NCI-H345 (cell line): Measurements from ENCODE around the gene GPR18.

Experiments
- DNase-seq: peaks from one replicate; lab custom pipeline; 2025; lab: John Stamatoyannopoulos, UW

GPR18 gene, protein sequence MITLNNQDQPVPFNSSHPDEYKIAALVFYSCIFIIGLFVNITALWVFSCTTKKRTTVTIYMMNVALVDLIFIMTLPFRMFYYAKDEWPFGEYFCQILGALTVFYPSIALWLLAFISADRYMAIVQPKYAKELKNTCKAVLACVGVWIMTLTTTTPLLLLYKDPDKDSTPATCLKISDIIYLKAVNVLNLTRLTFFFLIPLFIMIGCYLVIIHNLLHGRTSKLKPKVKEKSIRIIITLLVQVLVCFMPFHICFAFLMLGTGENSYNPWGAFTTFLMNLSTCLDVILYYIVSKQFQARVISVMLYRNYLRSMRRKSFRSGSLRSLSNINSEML

DNA sequence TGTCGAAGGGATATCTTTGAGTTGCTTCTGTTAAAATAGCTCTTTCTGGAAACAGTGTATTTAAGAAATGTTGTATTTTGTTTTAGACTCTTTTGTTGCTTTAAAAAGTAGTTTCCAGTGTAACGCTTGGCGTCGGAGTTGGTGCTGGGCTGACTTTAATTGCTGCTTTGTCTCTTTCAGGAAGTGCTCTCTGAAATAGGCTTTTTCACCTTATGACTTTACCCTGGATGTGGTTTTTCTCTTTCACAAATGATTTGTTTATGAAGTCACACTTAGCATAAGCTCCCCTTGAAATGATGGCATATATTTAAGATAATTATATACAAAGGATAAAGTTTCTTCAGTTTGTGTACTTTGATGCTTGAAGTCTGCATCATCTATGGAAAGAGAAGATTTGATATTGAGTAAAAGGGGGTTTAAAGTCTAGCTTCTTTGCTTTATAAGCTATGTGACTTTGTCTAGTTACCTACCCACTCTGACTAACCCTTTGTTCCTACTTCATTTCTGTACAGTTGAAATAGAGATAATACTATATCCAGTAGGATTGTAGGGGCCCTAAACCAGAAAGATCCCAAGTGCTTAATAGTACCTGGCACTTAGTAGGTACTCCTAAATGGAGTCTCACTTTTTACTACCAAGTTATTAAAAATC, at the start of gene GPR18:
TSS of gene GPR18 (minus strand) at position 170 of the 651 bp plus-strand sequence. CDS start 2,507 bp downstream, outside the sequence.
- no peak for DNase-seq

DNA sequence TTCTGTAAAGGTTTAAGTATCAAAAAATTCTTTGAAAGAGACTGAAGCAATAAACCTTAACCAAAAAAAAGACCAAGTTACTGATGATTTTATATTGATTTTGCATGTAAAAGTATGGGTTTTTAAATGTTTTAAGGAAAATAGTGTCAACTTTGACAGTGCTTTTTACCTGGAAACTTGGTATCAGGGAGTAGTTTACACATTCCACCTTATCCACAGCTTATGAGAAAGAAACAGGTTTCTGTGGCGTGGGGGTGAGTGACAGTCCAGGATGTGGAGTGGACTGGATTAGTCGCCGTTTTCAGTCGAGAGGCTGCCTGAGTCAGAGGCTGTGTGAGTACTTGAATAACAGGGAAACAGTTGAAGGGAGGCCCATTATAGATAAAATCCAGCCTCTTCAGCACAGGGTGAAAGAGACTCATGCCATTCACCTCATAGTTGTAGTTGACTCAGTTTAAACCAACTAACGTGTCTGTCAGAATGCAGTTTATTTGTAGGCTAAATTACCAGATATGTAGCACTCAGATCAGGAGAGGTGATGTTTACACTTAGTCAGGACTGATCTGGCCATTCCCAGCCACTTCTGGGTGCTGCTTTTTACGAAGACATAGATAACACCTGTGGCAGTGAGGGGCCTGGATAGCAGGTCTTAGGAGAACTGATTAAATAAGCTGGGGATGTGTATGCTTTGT, 49.6 kb upstream of the GPR18 start:
- no peak for DNase-seq

DNA sequence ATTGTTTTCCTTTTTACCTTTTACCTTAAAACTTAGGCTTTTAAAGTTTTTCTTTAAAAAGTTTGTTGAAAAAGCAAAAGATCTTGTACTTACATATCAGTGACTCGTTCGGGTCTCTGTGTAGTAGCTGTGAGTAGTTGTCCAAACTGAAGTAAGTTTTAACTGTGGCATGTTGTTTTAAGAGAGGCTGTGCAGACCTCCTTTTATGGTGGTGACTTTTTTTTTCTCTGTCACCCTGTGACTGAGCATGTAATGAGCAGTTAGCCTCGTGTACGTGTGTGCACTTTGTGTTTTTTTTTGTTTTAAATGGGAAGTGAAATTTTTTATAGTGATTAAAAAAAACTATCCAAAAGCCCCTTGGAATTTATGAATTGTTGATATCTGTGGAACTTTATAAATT, 49.1 kb upstream of the GPR18 start, which contains the start of gene GPR183:
TSS of gene GPR183 (minus strand) at position 153 of the 400 bp plus-strand sequence. CDS start 11,254 bp downstream, outside the sequence.
- no peak for DNase-seq

DNA sequence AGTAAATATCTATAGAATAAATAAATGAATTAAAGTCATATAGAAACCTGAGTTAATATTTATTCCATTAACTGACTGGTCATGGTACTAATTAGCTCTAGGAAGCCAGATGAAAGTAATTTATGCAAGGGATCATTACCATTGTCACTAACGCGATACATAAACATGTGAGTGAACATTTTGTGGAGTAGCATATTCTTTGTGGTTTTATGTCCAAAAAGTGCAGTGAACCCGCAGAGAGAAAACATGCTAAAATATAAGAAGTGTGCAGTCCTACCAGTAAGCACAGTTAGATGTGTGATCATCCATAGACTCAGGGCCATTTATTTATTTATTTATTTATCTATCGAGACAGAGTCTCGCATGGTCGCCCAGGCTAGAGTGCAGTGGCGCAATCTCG, 47.4 kb upstream of the GPR18 start:
- no peak for DNase-seq

DNA sequence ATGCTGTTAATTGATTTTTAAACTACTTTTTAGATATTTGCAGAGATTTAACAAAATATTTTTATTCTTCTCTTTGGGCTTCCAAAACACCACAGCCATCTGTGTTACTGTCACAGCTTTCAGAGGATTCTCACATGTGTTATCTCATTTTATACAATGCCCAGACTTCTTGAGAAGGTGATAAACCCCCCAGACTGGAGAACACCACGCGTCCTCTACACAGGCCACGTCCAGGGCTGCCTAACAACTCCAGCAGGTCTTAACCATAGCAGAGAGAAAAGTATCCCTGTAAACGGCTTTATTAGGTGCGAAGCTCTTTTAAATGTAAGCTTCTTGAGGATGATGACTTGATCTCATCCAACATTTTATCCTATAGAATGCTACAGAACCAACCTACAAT, 47.0 kb upstream of the GPR18 start:
- DNase-seq, result no peak

DNA sequence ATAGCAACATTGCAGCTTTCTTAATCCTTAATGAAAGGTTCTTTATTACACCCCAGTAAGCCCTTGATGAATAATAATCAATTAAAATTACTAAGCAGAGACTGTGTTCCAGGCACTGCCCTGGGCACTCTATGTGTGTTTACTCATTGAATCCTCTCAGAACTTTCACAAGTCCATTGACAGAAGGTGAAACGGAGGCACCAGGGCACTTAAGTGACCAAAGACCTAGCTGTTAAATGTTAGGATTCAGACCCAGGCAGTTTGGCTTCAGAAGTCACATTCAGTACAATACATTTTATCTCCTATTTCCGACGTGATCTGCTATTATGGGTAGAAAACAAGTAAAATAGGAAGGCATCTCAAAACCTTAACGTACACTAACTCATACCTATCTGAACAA, 46.4 kb upstream of the GPR18 start:
- no peak for DNase-seq

DNA sequence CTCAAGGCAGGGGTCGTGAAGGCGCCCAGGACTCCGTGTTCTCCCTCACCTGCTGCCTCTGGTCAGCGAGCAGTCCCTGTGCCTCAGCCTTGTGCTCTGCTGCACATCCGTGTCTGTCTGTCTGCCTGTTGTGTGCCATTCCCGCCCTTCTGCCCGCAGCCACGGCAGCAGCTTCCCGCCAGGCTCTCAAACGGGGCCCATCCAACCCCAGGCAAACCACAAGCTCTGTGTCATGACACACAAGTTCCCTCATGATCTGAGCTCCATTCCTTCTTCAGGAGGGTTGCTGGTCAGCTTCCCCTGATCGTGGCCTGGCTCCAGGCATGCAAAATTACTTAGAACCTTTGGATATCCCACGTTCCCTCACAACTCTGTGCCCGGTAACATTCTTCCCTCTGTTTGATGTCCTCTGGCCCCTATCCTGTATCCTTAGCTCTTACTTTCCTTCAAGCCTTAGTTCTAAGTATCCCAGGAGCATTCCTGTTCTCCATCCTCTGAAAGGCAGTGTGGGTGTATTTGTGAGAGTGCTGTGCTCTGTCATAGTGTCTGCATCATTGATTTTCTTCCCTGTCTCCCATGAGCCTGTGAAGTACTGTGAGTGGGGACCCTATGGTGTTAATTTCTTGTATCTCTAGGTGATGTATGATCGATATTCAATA, 45.8 kb upstream of the GPR18 start:
- no peak for DNase-seq

DNA sequence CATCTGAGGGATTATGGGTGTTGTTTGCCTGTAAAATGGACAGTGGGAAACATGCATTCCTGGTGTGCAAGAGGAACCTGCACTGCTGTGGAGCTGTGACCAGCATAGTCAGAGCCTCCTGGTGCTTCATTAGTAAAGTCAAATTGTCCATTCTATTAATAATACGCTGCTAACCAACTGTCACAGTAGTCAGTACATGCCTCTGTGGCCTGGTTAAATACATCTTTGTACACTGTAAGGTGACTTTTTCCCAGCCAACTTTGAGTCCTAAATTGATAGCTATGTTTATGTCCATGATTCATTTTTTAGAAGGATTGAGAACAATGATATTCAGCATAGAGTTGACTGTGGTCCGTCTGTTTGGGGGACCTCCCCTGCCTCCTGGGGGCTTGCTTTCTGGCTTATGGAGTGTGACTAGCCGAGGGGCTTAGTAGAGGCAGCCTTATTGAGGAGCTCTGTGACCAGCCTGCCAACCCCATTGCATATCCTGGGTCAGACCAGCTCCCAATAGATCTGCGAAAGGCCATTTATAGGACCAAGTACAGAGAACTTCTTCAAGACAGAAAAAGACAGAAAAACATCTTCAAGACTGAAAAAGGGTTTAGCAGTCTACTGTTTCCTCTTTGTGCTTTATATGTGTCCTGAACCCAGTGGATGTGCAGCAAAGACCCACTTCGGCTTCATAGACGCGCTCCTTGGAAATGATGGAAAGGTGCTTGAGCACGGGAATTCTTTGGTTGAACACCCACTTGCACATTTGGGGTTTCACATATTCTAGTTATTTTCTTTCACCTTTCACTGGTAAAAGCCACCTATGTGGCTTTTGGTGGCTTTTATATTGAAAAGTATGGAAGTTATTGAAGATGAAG, 44.7 kb upstream of the GPR18 start:
- DNase-seq, result no peak

DNA sequence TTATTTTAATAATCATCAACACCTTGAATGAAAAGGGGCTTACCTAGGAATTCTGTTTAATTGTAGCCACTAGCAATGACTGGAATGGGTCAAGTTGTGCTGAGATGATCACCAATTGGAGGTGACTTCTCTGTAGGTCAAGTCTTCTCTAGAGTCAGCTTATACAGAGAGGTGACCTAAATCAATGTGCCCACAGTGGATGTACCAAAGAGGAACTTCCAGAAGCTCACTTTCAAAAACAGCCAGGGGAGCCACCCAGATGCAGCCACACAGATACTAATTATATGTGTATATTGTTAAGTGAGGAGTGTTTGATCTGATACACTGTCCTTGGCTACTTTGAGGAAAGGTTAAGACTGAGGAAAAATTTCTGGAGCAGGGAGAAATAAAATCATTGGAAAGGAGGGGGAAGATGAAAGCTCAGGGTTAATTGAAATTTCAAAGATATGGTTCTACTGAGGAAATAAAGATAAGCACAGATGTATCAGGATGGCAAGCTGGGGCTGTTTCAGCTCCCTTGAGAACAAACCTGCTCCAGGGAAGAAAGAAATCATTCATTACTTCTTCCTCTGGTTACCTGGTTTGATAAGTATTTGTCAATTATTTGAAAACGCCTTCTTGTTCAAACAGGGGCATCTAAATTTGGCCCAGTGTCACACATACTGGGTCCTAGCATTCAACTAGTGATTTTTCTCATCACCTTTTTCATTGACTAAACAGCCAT, 43.9 kb upstream of the GPR18 start:
- DNase-seq, result no peak

DNA sequence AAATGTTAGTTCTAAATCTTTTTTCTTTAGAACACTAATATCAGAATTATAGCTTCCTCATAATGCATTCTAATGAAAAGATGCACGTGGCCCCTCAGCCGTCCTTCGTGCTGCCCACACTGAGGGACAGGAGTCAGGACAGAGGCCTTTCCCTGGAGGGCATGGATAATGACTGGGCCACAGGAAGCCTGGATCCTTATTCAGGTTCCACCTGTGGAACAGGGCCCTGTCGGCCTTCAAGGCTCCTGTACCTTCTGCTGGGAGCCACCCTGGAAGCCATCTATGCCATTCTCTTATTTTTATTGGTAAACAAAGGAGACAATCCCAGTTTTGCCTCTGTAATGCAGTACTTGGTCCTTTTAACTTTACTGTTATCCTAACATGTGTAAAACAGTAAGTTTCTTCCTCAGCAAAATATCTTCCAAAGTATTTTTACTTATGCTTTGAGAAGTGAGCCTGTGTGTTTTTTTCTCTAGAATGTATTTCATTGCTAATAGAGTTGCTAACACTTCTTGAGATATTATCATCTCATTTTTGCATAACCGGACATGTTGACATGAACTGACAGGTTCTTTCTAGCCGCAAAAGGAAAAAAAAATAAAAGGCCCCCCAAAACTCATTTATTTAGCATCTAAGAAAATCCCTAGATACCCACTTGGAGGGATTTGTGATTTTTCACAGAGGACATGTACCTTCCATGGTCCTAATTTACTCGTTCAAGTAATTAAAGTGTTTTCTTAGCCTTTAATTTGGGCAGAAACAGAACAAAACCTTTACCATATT, 43.1 kb upstream of the GPR18 start:
- DNase-seq, result no peak

DNA sequence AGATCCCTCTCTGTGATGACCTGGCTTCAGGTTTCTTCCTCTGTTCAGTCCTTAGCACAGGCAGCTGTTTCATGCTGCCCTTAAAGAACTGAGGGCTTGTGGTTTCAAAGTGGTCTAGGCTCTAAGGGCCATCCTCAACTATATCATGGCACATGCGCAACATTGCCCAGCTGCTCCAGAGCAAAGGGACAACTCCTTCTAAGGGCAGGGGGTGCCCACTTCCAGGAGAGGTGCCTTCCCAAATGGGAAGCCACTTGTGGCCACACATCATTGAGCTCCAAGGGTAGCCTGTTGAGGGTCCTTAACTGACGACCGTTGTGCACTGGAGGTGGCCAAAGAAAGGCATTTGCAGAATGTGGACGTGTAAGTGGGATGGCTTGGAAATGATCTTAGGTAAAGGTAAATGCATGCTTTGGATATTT, 41.8 kb upstream of the GPR18 start:
- DNase-seq, result no peak

DNA sequence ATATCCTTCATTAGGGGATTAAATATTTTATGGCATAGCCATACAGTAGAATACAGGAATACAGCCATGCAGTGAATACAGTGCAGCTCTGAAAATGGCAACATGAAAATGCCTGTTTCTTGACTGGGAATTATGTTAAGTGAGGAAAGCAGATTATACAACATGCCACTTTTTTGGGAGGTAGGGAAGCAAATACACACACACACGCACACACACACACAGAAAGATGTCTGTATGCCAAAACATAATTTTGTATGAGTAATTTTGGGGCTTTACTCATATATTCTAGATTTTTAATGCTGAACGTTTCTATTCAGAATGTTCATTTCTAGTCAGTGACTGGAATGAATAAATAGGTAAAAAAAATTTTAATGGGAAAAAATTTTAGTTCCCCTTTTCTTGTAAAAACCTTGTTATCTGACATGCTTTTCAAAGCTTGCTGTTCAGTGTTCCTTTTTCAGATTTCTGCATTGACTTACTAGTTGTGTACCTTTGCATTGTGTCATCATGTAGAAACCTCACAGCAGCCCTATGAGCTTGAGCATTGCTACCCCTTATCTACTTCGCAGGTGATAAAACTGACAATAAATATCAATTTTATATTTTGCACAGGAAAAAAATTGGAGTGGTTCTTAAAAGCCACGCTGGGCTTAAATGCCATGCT, 41.2 kb upstream of the GPR18 start:
- no peak for DNase-seq

DNA sequence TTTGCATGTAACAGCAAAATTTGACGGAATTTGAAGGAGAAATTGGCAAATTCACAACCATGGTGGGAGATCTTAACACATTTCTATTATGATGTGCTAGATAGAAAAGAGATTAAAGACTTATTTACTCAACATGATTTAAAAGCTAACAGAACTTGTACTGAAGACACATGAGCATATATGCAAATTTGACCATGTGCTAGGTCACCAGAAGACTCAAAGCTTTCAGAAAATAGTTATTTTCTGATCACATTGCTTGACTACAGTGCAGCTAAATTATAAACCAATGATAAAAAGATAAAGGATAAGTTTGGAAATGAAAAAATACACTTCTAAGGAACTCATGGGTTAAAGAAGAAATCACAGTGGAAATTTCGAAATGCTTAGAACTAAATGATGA, 39.9 kb upstream of the GPR18 start:
- DNase-seq, result no peak

DNA sequence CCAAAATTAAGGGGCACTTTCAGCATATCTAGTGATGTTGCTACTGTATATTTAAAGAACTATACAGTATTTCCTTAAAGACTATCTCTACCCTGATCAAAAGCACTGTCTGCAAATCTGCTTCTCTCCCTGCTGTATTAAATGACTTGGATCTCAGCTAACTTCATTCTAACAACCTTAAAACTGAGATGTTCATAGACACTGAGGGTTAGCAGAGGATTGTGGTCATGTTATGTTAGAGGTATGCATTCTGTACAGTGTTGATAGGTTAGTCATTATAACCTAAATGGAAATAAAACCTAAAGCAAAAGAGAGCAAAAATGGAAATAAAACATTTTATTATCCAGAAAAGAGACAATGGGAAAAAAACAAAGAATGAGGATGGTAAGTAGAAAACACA, 39.2 kb upstream of the GPR18 start:
- DNase-seq, result no peak

DNA sequence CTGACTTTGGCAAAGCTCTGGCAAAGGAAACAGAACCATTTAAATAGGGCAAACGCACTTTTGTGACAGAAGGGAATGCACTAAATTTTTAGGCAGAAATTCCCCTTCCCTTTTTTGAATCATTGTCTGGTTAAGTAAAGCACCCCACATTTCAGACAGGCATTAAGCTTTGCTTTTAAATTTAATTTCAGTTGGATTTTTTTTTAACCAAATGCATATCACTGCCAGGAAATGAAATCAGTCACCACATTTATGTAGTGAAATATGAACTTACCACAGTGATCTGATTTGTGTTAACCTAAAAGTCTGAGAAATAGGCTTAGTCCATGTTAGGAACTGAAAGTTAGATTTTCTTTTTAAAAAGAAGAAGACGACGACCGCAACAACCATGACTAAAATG, 38.2 kb upstream of the GPR18 start:
- DNase-seq, result no peak

DNA sequence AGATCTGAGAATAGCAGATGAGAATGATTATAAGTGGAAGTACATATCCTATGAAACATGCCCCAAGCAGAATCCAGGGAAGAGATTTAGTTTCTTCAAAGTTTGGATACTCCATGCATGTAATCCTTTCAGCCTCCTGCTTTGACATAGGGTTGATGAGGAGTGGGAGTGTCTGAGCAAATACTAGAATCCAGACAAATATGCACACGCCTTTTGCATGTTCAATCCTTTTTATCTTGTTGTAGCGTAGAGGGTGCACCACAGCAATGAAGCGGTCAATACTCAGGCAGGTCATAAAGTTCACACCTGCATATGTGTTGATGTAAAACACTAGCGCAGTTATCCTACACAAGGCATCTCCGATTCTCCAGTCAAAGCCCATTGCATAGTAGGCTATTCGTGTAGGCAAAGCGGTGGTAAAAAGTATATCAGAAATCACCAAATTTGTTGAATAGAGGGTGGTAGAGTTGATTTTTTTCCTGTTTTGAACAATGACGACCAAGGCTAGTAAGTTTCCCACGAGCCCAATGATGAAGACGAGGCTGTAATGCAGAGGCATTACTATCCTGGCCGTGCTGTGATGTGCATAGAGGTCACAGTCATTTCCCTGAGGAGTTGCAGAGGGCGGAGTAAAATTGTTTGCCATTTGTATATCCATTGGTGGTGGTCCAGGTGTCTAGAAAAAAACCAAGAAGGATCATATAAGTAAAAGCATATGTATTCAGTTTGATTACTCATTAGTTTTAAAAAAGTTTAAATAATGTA, 37.5 kb upstream of the GPR18 start:
- no peak for DNase-seq

DNA sequence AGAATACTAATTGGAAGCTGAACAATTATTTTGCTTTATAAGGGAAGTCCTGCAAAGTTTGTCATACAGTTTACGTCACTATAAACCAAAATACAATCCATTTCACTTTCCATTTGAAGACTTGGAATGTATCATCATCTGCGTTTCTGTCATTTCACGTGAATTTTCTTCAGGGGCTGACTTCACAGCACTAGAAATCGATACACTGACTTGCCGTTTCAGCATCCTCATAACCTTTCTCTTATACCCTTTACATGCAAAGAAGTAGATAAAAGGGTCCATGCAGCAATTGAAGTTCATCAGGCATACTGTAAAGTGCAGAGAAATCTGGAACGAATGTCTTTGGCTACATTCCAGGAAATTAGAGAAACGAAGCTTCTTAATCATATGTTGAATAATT, 36.8 kb upstream of the GPR18 start:
- no peak for DNase-seq

DNA sequence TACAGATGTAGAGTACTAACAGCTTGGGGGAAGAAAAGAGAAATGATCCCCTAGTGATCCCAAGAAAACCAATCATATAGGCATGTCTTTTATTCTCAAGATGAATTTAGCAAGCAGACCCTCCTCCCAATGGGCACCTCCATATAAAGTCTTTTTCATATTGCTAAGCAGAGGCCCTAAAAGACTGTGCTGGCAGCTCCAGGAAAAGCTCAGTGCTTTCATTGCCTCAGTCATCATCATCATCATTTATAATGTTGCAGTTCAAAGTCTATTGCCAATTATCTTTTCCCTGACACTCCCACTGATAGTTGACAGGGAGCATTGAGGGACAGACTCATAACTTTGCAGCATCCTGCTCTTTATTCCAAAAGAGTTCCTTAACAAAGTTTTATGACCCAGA, 36.0 kb upstream of the GPR18 start:
- no peak for DNase-seq

DNA sequence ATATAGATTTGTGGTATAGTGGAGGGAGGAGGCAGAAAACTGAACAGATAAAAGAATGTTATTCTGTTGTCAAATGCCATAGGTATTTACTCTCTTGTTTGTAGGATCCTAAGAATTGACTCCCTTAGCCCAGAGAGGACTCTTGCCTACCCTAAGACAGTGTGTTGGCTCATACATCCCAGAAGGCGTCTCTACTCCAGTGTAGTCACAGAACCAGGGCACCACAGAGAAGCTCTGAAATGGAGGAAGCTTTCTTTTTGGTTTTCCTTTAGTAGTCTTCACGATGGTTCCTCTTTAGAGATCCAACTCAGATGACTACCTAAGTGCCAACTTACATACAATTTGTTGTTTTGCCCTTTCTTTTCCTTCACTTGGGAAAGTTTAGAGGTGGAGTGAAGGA, 35.0 kb upstream of the GPR18 start:
- no peak for DNase-seq
